Upper lobe of left lung (tissue), 6 donors: ENCODE data around the gene DLD. TPM values are rescaled to one million over a fixed set of nuclear protein-coding genes. Genes with fewer than 3 reads are reported as not detected.
A peak's percentile ranks its signal among the peaks of the same experiment; 100 is the strongest.

ENCODE experiments used
- ATAC-seq, 2 donors: fragments of 200-7000 bp; cut with Tn5 transposase; one replicate each; pipeline ENCODE4 v1.9.1; 2022; ENCODE audit warnings: mild to moderate bottlenecking in 2 of 2, moderate library complexity in 2 of 2; ENCODE audit not compliant: low FRiP score in 2 of 2
- DNase-seq, 2 donors: peaks; one replicate each; pipeline ENCODE4 v3.0.0-alpha.2; 2019 to 2020
- H3K27ac ChIP-seq, 4 donors: fragments of 200-600 bp; sonication (generic); one replicate each; pipeline ENCODE4 v1.5.1; 2016 to 2019
- H3K27me3 ChIP-seq, 4 donors: fragments of 200-600 bp; sonication (generic); one replicate each; pipeline ENCODE4 v1.5.1; 2017 to 2019
- H3K36me3 ChIP-seq, 4 donors: fragments of 200-600 bp; sonication (generic); one replicate each; pipeline ENCODE4 v1.5.1; 2016 to 2019
- H3K4me1 ChIP-seq, 4 donors: fragments of 200-600 bp; sonication (generic); one replicate each; pipeline ENCODE4 v1.5.1; 2018 to 2019
- H3K4me3 ChIP-seq, 4 donors: fragments of 200-600 bp; sonication (generic); one replicate each; pipeline ENCODE4 v1.5.1; 2017 to 2019; ENCODE audit warnings: mild to moderate bottlenecking in 2 of 4, moderate library complexity in 1 of 4
- H3K9me3 ChIP-seq, 4 donors: fragments of 200-600 bp; sonication (generic); one replicate each; pipeline ENCODE4 v1.5.1; 2018 to 2019
- EP300 ChIP-seq, 4 donors: sonication (generic); formaldehyde crosslinking; IDR thresholded peaks; one replicate each; pipeline ENCODE4 v1.5.1; 2017; ENCODE audit warnings: antibody characterized with exemption in 4 of 4, control low read depth in 2 of 4
- POLR2A ChIP-seq, 4 donors: fragments of 450-650 bp; IDR thresholded peaks; one replicate each; pipeline ENCODE4 v1.5.1; 2016 to 2017; ENCODE audit warnings: antibody characterized with exemption in 4 of 4, mild to moderate bottlenecking in 2 of 4
- POLR2AphosphoS5 ChIP-seq, 2 donors: sonication (generic); formaldehyde crosslinking; IDR thresholded peaks; one replicate each; pipeline ENCODE4 v1.5.1; 2017; ENCODE audit warnings: antibody characterized with exemption in 2 of 2
- WGBS, 2 donors: methylation state at CpG; one replicate each; pipeline ENCODE4 v1.1.5; 2017 to 2018; 5-methylcytosine and 5-hydroxymethylcytosine counted together
- total RNA-seq, 6 donors: library from RNA; depleted of rRNA in 4 of 6; stranded (reverse); fragments of >200 nt in 4 of 6; gene quantifications; one replicate each; pipeline versions ENCODE4 v1.1.0 to v1.2.1, GENCODE V29; 2016 to 2021
- TF ChIP-seq, protein P1 (sequence below), 6 experiments: fragments of 450-650 bp in 4 of 6; fragments of 200-600 bp in 2 of 6; sonication (generic) in 2 of 6; IDR thresholded peaks; one replicate each; pipeline ENCODE4 v1.5.1; 2016 to 2019; ENCODE audit warnings: antibody characterized with exemption in 6 of 6
- donor health status: DM: no; HTN: no; CAD: no; lungs with moderate emphysema.
- donor health status: DM: no; HTN: yes; CAD: no; lungs with severe emphysema.

The DLD gene
- total RNA-seq, 6 donors from 2014 or later, result 21.3 to 62.9 (median 52.9) TPM

DNA sequence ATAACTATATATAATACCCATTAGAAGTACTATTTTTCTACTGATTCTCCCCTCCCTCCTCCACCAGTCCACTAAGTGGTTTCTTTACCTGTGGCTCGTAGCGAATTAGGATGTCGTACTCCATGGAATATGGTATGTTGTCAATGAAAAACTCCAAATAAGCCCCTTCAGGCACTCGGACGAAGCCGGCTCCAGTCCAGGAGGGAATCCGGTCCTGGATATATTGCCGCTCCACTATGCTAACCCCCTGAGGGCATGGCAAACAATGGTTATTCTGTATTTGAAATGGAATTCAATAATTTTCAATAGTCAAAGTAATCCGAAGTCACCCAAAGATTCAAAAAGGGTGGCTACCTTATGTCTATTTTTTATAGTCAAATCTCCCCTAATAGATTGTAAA is 71.8 kb downstream of the DLD start:
- TF ChIP-seq POLR2AphosphoS5 (IDR thresholded peaks at IDR 0.05) (no peak), EP300 (IDR thresholded peaks at IDR 0.05) (no peak)
- H3K27me3 ChIP-seq, result no peaks in the 10 kb centered on the region
- no peak overlapping the region for H3K27ac ChIP-seq
- ATAC-seq, result no peak
- no peak overlapping the region for H3K4me3 ChIP-seq
- DNase-seq, result no peak
- H3K4me1 ChIP-seq, result peaks cover 0 to 6% (median 4%) of the 10 kb centered on the region in 4 donors
- WGBS, 2 donors, result 90 to 94% methylated on average over 9 of the region's 9 CpGs
- H3K36me3 ChIP-seq, result peaks cover 0 to 20% (median 3%) of the 10 kb centered on the region in 4 donors
- H3K9me3 ChIP-seq, result no peaks in the 10 kb centered on the region

DNA sequence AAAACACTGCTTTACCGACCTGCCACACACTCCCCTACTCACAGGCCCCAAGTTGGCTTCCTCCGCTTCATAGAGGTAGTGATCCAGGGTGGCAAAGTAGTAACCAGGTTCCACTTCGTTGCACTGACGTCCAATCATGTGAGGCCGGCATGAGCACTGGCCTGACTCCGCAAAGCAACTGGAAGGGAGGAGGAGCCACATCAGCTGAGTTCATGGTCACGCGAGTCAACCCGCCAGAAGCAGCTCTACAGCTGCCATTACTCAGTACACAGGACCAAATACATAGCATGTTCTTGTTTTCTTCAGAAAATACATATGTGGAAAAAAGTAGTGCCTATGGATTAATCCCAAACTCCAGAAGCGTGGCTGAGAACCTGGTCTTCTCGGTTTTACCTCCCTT is 73.5 kb downstream of the DLD start:
- peaks cover 0 to 18% (median 3%) of the 10 kb centered on the region in 4 donors for H3K36me3 ChIP-seq
- DNase-seq (no peak), ATAC-seq (no peak)
- no peaks in the 10 kb centered on the region for H3K27me3 ChIP-seq
- peaks cover 0 to 2% (median 0%) of the 10 kb centered on the region in 4 donors for H3K4me1 ChIP-seq
- 94 to 97% methylated on average over 11 of the region's 11 CpGs for WGBS, 2 donors
- TF ChIP-seq EP300 (IDR thresholded peaks at IDR 0.05) (no peak), POLR2AphosphoS5 (IDR thresholded peaks at IDR 0.05) (no peak), POLR2A (IDR thresholded peaks at IDR 0.05) (no peak)
- TF ChIP-seq, protein P1, sequence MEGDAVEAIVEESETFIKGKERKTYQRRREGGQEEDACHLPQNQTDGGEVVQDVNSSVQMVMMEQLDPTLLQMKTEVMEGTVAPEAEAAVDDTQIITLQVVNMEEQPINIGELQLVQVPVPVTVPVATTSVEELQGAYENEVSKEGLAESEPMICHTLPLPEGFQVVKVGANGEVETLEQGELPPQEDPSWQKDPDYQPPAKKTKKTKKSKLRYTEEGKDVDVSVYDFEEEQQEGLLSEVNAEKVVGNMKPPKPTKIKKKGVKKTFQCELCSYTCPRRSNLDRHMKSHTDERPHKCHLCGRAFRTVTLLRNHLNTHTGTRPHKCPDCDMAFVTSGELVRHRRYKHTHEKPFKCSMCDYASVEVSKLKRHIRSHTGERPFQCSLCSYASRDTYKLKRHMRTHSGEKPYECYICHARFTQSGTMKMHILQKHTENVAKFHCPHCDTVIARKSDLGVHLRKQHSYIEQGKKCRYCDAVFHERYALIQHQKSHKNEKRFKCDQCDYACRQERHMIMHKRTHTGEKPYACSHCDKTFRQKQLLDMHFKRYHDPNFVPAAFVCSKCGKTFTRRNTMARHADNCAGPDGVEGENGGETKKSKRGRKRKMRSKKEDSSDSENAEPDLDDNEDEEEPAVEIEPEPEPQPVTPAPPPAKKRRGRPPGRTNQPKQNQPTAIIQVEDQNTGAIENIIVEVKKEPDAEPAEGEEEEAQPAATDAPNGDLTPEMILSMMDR (IDR thresholded peaks at IDR 0.05), result no peak
- no peak overlapping the region for H3K4me3 ChIP-seq
- H3K27ac ChIP-seq, result no peak overlapping the region
- no peaks in the 10 kb centered on the region for H3K9me3 ChIP-seq

DNA sequence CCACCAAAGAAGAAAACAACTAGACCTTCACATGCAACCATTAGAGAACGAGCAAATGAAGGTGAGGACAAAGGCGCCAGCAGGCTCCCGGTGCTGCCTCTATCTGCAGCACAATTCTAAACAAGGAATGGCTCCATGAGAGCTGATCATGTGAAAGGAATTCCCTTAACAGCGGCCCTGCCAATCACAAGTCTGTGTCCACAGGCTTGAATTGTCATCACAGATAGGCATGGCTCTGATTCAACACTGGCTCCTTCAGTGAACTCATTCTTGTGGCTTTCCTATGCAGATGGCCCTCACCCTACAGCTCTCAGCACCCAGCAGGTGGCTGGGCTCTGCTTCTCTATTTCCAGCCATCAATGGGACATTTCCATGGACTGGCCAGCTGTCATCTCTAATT is 75.7 kb downstream of the DLD start:
- DNase-seq, result no peak
- TF ChIP-seq POLR2AphosphoS5 (IDR thresholded peaks at IDR 0.05) (no peak), POLR2A (IDR thresholded peaks at IDR 0.05) (no peak), EP300 (IDR thresholded peaks at IDR 0.05) (no peak)
- TF ChIP-seq, protein P1 (IDR thresholded peaks at IDR 0.05), result no peak
- H3K4me1 ChIP-seq, result peaks cover 0 to 7% (median 3%) of the 10 kb centered on the region in 4 donors
- peak overlapping the region in 1 of 4 donors; percentile 0 for H3K27ac ChIP-seq
- H3K9me3 ChIP-seq, result no peaks in the 10 kb centered on the region
- ATAC-seq, result peak; percentile 16 to 26
- peaks cover 0 to 7% (median 2%) of the 10 kb centered on the region in 4 donors for H3K36me3 ChIP-seq
- no peak overlapping the region for H3K4me3 ChIP-seq
- WGBS, 2 donors, result 58 to 84% methylated on average over 4 of the region's 4 CpGs
- H3K27me3 ChIP-seq, result no peaks in the 10 kb centered on the region

DNA sequence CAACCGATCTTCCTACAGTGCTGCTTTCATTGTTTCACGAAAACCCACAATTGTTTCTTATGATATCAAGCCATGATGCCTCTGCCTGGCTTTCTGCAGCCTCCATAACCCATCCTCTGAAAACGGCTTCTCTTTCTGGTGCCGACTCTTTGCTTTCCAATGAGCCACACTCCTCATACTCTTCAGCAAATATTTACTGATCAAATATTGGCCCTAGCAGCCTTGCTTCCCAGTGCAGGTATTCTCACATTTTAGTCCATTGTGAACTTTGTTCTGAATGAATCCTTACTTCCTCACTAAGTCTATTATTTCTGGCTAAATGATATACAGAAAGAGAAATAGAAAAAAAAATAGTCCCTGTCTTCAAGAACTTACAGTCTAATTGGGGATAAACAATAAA is 76.4 kb downstream of the DLD start:
- WGBS, 2 donors, result 74 to 82% methylated on average over 4 of the region's 4 CpGs
- Histone ChIP-seq H3K4me3 (no peak overlapping the region), H3K4me1 (peaks cover 0 to 7% (median 2%) of the 10 kb centered on the region in 4 donors), H3K27me3 (no peaks in the 10 kb centered on the region), H3K9me3 (no peaks in the 10 kb centered on the region), H3K27ac (no peak overlapping the region), H3K36me3 (peaks cover 0 to 7% (median 2%) of the 10 kb centered on the region in 4 donors)
- TF ChIP-seq, protein P1 (IDR thresholded peaks at IDR 0.05), result no peak
- TF ChIP-seq EP300 (IDR thresholded peaks at IDR 0.05), result no peak
- no peak for TF ChIP-seq POLR2A (IDR thresholded peaks at IDR 0.05)
- TF ChIP-seq POLR2AphosphoS5 (IDR thresholded peaks at IDR 0.05), result no peak
- no peak for DNase-seq
- ATAC-seq, result no peak

DNA sequence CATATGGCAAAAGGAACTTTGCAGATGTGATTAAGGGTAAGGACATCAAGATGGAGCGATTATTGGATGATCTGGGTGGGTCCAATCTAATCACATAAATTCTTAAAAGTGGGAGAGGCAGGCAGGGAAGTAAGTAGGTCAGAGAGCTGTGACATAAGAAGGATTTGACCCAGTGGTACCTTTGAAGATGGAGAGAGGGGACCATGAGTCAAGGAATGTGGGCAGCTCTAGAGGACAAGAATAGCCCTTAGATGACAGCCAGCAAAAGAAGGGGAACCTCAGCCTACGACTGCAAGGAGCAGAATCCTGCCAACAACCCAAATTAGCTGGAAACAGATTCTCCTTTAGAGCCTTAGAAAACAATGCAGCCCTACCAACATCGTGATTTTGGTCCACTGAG is 77.5 kb downstream of the DLD start:
- Histone ChIP-seq H3K36me3 (peaks cover 0 to 7% (median 0%) of the 10 kb centered on the region in 4 donors), H3K4me3 (no peak overlapping the region), H3K4me1 (peaks cover 0 to 11% (median 6%) of the 10 kb centered on the region in 4 donors), H3K27ac (peak overlapping the region in 2 of 4 donors; percentile 19 to 32), H3K27me3 (no peaks in the 10 kb centered on the region), H3K9me3 (no peaks in the 10 kb centered on the region)
- 81 to 86% methylated on average over 3 of the region's 3 CpGs for WGBS, 2 donors
- TF ChIP-seq POLR2A (IDR thresholded peaks at IDR 0.05) (no peak), POLR2AphosphoS5 (IDR thresholded peaks at IDR 0.05) (no peak), EP300 (IDR thresholded peaks at IDR 0.05) (no peak)
- TF ChIP-seq, protein P1 (IDR thresholded peaks at IDR 0.05), result no peak
- ATAC-seq (no peak), DNase-seq (no peak)
